ENCODE results near the gene MRPL33. TPM values are rescaled to one million over a fixed set of nuclear protein-coding genes. Genes with fewer than 3 reads are reported as not detected.

The MRPL33 gene
- total RNA-seq, 1 donor from 2014 or later: 48.3 TPM

GRCh38 chr2:27798486-27798885 is 27.0 kb downstream of the MRPL33 start:
- Mint-ChIP-seq H3K36me3 (peaks cover 1% of the 10 kb centered on the region), H3K4me1 (peaks cover 15% of the 10 kb centered on the region), H3K9me3 (no peaks in the 10 kb centered on the region), H3K4me3 (no peak overlapping the region), H3K27ac (peak overlapping the region; percentile 97), H3K27me3 (ENCODE audit: low read depth) (no peaks in the 10 kb centered on the region)
- TF ChIP-seq CTCF (IDR thresholded peaks at IDR 0.05; ENCODE audit: unreplicated experiment): no peak
- DNase-seq (ENCODE audit: low spot score in 2 of 2, unreplicated experiment in 2 of 2): no peak

GRCh38 chr2:27798948-27799645 is 27.6 kb downstream of the MRPL33 start:
- peaks cover 15% of the 10 kb centered on the region for H3K4me1 Mint-ChIP-seq
- DNase-seq (ENCODE audit: low spot score in 2 of 2, unreplicated experiment in 2 of 2): peak; percentile 52 to 69
- H3K27me3 Mint-ChIP-seq (ENCODE audit: low read depth): no peaks in the 10 kb centered on the region
- TF ChIP-seq CTCF (IDR thresholded peaks at IDR 0.05; ENCODE audit: unreplicated experiment): no peak
- H3K9me3 Mint-ChIP-seq: no peaks in the 10 kb centered on the region
- H3K4me3 Mint-ChIP-seq: no peak overlapping the region
- H3K27ac Mint-ChIP-seq: peak overlapping the region; percentile 97
- no peaks in the 10 kb centered on the region for H3K36me3 Mint-ChIP-seq

GRCh38 chr2:27799646-27800010 is 28.1 kb downstream of the MRPL33 start:
- Mint-ChIP-seq H3K9me3 (no peaks in the 10 kb centered on the region), H3K27ac (peak overlapping the region; percentile 97), H3K36me3 (no peaks in the 10 kb centered on the region), H3K4me1 (peaks cover 15% of the 10 kb centered on the region), H3K4me3 (no peak overlapping the region), H3K27me3 (ENCODE audit: low read depth) (no peaks in the 10 kb centered on the region)
- no peak for DNase-seq (ENCODE audit: low spot score in 2 of 2, unreplicated experiment in 2 of 2)
- no peak for TF ChIP-seq CTCF (IDR thresholded peaks at IDR 0.05; ENCODE audit: unreplicated experiment)

GRCh38 chr2:27800856-27801255 is 29.3 kb downstream of the MRPL33 start:
- peak overlapping the region; percentile 54 for H3K27ac Mint-ChIP-seq
- H3K27me3 Mint-ChIP-seq (ENCODE audit: low read depth): no peaks in the 10 kb centered on the region
- no peak for TF ChIP-seq CTCF (IDR thresholded peaks at IDR 0.05; ENCODE audit: unreplicated experiment)
- no peaks in the 10 kb centered on the region for H3K9me3 Mint-ChIP-seq
- DNase-seq (ENCODE audit: low spot score in 2 of 2, unreplicated experiment in 2 of 2): no peak
- H3K36me3 Mint-ChIP-seq: no peaks in the 10 kb centered on the region
- H3K4me3 Mint-ChIP-seq: no peak overlapping the region
- H3K4me1 Mint-ChIP-seq: peaks cover 15% of the 10 kb centered on the region

GRCh38 chr2:27802547-27802946 is 31.0 kb downstream of the MRPL33 start:
- no peak for DNase-seq (ENCODE audit: low spot score in 2 of 2, unreplicated experiment in 2 of 2)
- H3K9me3 Mint-ChIP-seq: no peaks in the 10 kb centered on the region
- no peaks in the 10 kb centered on the region for H3K36me3 Mint-ChIP-seq
- TF ChIP-seq CTCF (IDR thresholded peaks at IDR 0.05; ENCODE audit: unreplicated experiment): no peak
- peaks cover 15% of the 10 kb centered on the region for H3K4me1 Mint-ChIP-seq
- H3K4me3 Mint-ChIP-seq: no peak overlapping the region
- H3K27ac Mint-ChIP-seq: no peak overlapping the region
- H3K27me3 Mint-ChIP-seq (ENCODE audit: low read depth): no peaks in the 10 kb centered on the region
